Measurements from ENCODE around the gene CEPT1. TPM values are rescaled to one million over a fixed set of nuclear protein-coding genes. Genes with fewer than 3 reads are reported as not detected.
A peak's percentile ranks its signal among the peaks of the same experiment; 100 is the strongest.
"Not testable (repeated sequence)": the region's sequence is repeated elsewhere in the genome, so short reads cannot be mapped to it uniquely, and the experiment has no call there.

Gene CEPT1
- total RNA-seq, 1 experiment from 2014 or later = 29.3 TPM

DNA sequence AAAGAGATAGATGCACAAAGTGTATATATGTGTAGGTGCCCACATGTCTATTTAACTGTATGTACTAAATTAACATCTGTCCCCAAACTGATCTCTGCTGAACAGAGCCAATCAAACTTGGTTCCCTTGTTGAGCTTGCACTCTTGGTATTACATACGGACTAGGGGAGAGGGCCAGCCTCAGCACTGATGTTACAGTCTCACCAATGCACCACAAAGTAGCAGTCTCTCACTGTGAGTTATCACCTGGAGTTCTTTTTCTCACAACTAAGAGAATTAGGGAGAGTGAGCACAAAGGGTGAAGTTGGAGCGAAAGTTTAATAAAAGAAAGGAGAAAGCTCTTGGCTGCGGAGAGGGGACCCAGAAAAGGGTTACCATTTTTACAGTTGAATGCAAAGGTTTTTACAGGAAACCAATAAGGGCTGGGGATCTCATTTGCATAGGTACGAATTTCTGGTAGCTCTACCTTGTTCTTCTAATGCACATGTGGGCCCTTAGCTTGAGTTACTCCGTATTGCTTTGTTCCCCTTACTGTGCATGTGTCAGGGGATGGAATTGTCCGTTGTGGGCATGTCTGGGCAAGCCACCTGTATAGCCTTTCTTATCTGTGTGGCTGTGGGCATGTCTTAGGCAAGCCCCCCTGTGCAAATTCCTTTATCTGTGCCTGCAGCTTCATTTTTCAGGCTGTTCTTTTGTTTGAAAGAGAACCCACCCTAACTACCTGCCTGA is 74.2 kb downstream of the CEPT1 start:
- TF ChIP-seq NR2C2 (CRISPR knock-in tag; IDR thresholded peaks at IDR 0.05) (no peak), TP53 (CRISPR knock-in tag; IDR thresholded peaks at IDR 0.05) (peak; percentile 80; the same call in 1 of the 2 replicates)
- no peak overlapping the region for H3K4me3 Mint-ChIP-seq
- no peaks in the 10 kb centered on the region for H3K36me3 Mint-ChIP-seq
- no peak for DNase-seq (ENCODE audit: low spot score)
- peaks cover 56% of the 10 kb centered on the region for H3K4me1 Mint-ChIP-seq
- peaks cover 7% of the 10 kb centered on the region; the same call in 1 of the 2 replicates for H3K27me3 Mint-ChIP-seq (ENCODE audit: low read depth)
- ChIA-PET CTCF (interaction anchor here (0.7 to 3.1 kb wide), 4 partner anchors 9 to 222 kb away, joined by 3 to 17 read pairs (median 4); no protein-coding TSS in a partner anchor), POLR2A (no interaction called here)
- H3K9me3 Mint-ChIP-seq = peaks cover 13% of the 10 kb centered on the region; the same call in 1 of the 2 replicates
- peak overlapping the region; percentile 51; the same call in 1 of the 2 replicates for H3K27ac Mint-ChIP-seq
- ATAC-seq = peak; percentile 29

DNA sequence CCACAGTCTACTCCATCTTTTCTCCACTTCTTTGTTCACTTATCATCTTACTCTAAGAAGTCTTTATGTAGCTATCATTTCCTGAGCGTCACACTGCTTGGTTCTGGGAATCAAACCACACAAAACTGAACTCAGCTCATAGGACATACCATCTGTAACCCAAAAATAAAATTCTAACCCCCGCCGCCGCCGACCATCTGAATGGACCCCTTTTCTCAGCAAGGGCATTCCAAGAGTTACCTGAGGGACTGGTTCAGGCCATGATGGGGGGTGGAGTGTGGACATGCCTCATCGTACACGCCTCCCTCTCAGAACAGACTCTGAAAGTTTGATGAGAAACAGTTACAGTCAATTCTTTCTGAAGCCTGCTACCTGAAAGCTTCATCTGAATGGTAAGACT is 74.9 kb downstream of the CEPT1 start:
- DNase-seq (ENCODE audit: low spot score) = no peak
- Mint-ChIP-seq H3K27me3 (ENCODE audit: low read depth) (peaks cover 7% of the 10 kb centered on the region; the same call in 1 of the 2 replicates), H3K36me3 (no peaks in the 10 kb centered on the region), H3K4me1 (peaks cover 61% of the 10 kb centered on the region), H3K4me3 (no peak overlapping the region), H3K9me3 (peaks cover 13% of the 10 kb centered on the region; the same call in 1 of the 2 replicates), H3K27ac (peak overlapping the region; percentile 51)
- TF ChIP-seq, protein P1, sequence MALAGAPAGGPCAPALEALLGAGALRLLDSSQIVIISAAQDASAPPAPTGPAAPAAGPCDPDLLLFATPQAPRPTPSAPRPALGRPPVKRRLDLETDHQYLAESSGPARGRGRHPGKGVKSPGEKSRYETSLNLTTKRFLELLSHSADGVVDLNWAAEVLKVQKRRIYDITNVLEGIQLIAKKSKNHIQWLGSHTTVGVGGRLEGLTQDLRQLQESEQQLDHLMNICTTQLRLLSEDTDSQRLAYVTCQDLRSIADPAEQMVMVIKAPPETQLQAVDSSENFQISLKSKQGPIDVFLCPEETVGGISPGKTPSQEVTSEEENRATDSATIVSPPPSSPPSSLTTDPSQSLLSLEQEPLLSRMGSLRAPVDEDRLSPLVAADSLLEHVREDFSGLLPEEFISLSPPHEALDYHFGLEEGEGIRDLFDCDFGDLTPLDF (CRISPR knock-in tag; IDR thresholded peaks at IDR 0.05) = no peak
- no peak for TF ChIP-seq GTF2I (CRISPR knock-in tag; conservative IDR thresholded peaks at IDR 0.05)
- TF ChIP-seq NFYB (CRISPR knock-in tag; conservative IDR thresholded peaks at IDR 0.05; ENCODE audit: low read depth) = no peak
- TF ChIP-seq, protein P2, sequence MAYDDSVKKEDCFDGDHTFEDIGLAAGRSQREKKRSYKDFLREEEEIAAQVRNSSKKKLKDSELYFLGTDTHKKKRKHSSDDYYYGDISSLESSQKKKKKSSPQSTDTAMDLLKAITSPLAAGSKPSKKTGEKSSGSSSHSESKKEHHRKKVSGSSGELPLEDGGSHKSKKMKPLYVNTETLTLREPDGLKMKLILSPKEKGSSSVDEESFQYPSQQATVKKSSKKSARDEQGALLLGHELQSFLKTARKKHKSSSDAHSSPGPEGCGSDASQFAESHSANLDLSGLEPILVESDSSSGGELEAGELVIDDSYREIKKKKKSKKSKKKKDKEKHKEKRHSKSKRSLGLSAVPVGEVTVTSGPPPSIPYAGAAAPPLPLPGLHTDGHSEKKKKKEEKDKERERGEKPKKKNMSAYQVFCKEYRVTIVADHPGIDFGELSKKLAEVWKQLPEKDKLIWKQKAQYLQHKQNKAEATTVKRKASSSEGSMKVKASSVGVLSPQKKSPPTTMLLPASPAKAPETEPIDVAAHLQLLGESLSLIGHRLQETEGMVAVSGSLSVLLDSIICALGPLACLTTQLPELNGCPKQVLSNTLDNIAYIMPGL (CRISPR knock-in tag; IDR thresholded peaks at IDR 0.05) = no peak
- TF ChIP-seq CREB1 (CRISPR knock-in tag; IDR thresholded peaks at IDR 0.05) = no peak
- TF ChIP-seq TEAD4 (CRISPR knock-in tag; IDR thresholded peaks at IDR 0.05) = no peak
- TF ChIP-seq, protein P3, sequence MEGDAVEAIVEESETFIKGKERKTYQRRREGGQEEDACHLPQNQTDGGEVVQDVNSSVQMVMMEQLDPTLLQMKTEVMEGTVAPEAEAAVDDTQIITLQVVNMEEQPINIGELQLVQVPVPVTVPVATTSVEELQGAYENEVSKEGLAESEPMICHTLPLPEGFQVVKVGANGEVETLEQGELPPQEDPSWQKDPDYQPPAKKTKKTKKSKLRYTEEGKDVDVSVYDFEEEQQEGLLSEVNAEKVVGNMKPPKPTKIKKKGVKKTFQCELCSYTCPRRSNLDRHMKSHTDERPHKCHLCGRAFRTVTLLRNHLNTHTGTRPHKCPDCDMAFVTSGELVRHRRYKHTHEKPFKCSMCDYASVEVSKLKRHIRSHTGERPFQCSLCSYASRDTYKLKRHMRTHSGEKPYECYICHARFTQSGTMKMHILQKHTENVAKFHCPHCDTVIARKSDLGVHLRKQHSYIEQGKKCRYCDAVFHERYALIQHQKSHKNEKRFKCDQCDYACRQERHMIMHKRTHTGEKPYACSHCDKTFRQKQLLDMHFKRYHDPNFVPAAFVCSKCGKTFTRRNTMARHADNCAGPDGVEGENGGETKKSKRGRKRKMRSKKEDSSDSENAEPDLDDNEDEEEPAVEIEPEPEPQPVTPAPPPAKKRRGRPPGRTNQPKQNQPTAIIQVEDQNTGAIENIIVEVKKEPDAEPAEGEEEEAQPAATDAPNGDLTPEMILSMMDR (IDR thresholded peaks at IDR 0.05) = no peak
- no peak for ATAC-seq
- POLR2A ChIA-PET = no interaction called here
- CTCF ChIA-PET = interaction anchor here (0.7 to 3.1 kb wide), 3 partner anchors 8 to 222 kb away, joined by 4 to 17 read pairs (median 5); no protein-coding TSS in a partner anchor

DNA sequence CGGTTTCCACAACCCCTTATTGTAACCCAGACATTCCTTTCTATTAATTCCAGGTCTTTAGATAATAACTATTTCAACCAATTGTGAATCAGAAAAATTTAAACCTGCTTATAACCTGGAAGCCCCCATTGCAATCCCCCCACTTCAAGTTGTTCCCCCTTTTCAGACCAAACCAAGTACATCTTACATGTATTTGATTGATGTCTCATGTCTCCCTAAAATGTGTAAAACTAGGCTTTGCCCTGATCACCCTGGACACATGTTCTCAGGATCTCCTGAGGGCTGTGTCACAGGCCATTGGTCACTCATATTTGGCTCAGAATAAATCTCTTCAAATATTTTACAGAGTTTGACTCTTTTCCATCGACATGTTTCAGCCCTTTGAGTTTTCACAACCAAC is 75.3 kb downstream of the CEPT1 start:
- H3K27me3 Mint-ChIP-seq (ENCODE audit: low read depth); H3K36me3 Mint-ChIP-seq; H3K4me3 Mint-ChIP-seq; DNase-seq (ENCODE audit: low spot score); ATAC-seq; POLR2A ChIA-PET: not testable (repeated sequence)
- peaks cover 13% of the 10 kb centered on the region; the same call in 1 of the 2 replicates for H3K9me3 Mint-ChIP-seq
- CTCF ChIA-PET = interaction anchor here (0.6 to 3.1 kb wide), 2 partner anchors 8 to 336 kb away, joined by 3 to 17 read pairs; no protein-coding TSS in a partner anchor
- peak overlapping the region; percentile 66; the same call in 1 of the 2 replicates for H3K27ac Mint-ChIP-seq
- H3K4me1 Mint-ChIP-seq = peaks cover 65% of the 10 kb centered on the region

DNA sequence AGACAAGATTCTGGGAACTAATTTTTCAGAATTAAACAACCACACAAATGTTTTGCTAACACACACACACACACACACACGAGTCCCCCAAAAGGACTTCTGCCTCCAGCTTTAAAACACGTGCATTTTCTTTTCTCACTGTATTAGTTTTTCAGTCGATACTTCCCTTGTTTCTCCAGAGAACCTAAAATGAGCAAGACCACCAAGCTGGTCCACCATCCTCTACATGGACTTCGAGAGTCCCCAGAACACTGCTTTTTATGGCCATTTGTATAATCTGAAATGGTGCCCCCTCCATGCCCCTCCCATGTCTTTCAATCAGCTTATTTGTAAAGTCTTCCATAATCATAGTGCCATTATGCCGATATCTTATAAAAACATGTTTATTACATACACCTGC is 76.7 kb downstream of the CEPT1 start:
- ATAC-seq (no peak), DNase-seq (ENCODE audit: low spot score) (no peak)
- peaks cover 13% of the 10 kb centered on the region; the same call in 1 of the 2 replicates for H3K9me3 Mint-ChIP-seq
- H3K4me1 Mint-ChIP-seq = peaks cover 69% of the 10 kb centered on the region
- peaks cover 7% of the 10 kb centered on the region; the same call in 1 of the 2 replicates for H3K27me3 Mint-ChIP-seq (ENCODE audit: low read depth)
- H3K4me3 Mint-ChIP-seq = no peak overlapping the region
- no peaks in the 10 kb centered on the region for H3K36me3 Mint-ChIP-seq
- ChIA-PET CTCF (interaction anchor here (0.7 kb wide), 1 partner anchor 175 kb away, joined by 3 read pairs; no protein-coding TSS in a partner anchor), POLR2A (no interaction called here)
- no peak overlapping the region for H3K27ac Mint-ChIP-seq
- TF ChIP-seq, protein P4, sequence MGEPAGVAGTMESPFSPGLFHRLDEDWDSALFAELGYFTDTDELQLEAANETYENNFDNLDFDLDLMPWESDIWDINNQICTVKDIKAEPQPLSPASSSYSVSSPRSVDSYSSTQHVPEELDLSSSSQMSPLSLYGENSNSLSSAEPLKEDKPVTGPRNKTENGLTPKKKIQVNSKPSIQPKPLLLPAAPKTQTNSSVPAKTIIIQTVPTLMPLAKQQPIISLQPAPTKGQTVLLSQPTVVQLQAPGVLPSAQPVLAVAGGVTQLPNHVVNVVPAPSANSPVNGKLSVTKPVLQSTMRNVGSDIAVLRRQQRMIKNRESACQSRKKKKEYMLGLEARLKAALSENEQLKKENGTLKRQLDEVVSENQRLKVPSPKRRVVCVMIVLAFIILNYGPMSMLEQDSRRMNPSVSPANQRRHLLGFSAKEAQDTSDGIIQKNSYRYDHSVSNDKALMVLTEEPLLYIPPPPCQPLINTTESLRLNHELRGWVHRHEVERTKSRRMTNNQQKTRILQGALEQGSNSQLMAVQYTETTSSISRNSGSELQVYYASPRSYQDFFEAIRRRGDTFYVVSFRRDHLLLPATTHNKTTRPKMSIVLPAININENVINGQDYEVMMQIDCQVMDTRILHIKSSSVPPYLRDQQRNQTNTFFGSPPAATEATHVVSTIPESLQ (CRISPR knock-in tag; IDR thresholded peaks at IDR 0.05) = no peak
- TF ChIP-seq, protein P5, sequence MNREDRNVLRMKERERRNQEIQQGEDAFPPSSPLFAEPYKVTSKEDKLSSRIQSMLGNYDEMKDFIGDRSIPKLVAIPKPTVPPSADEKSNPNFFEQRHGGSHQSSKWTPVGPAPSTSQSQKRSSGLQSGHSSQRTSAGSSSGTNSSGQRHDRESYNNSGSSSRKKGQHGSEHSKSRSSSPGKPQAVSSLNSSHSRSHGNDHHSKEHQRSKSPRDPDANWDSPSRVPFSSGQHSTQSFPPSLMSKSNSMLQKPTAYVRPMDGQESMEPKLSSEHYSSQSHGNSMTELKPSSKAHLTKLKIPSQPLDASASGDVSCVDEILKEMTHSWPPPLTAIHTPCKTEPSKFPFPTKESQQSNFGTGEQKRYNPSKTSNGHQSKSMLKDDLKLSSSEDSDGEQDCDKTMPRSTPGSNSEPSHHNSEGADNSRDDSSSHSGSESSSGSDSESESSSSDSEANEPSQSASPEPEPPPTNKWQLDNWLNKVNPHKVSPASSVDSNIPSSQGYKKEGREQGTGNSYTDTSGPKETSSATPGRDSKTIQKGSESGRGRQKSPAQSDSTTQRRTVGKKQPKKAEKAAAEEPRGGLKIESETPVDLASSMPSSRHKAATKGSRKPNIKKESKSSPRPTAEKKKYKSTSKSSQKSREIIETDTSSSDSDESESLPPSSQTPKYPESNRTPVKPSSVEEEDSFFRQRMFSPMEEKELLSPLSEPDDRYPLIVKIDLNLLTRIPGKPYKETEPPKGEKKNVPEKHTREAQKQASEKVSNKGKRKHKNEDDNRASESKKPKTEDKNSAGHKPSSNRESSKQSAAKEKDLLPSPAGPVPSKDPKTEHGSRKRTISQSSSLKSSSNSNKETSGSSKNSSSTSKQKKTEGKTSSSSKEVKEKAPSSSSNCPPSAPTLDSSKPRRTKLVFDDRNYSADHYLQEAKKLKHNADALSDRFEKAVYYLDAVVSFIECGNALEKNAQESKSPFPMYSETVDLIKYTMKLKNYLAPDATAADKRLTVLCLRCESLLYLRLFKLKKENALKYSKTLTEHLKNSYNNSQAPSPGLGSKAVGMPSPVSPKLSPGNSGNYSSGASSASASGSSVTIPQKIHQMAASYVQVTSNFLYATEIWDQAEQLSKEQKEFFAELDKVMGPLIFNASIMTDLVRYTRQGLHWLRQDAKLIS (CRISPR knock-in tag; IDR thresholded peaks at IDR 0.05; ENCODE audit: borderline replicate concordance) = no peak
- TF ChIP-seq GTF2I (CRISPR knock-in tag; conservative IDR thresholded peaks at IDR 0.05) = no peak
- TF ChIP-seq, protein P6, sequence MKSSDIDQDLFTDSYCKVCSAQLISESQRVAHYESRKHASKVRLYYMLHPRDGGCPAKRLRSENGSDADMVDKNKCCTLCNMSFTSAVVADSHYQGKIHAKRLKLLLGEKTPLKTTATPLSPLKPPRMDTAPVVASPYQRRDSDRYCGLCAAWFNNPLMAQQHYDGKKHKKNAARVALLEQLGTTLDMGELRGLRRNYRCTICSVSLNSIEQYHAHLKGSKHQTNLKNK (CRISPR knock-in tag; IDR thresholded peaks at IDR 0.05) = no peak
- TF ChIP-seq FOXJ3 (CRISPR knock-in tag; IDR thresholded peaks at IDR 0.05; ENCODE audit: borderline replicate concordance) = no peak
- TF ChIP-seq, protein P7, sequence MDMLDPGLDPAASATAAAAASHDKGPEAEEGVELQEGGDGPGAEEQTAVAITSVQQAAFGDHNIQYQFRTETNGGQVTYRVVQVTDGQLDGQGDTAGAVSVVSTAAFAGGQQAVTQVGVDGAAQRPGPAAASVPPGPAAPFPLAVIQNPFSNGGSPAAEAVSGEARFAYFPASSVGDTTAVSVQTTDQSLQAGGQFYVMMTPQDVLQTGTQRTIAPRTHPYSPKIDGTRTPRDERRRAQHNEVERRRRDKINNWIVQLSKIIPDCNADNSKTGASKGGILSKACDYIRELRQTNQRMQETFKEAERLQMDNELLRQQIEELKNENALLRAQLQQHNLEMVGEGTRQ (CRISPR knock-in tag; IDR thresholded peaks at IDR 0.05) = no peak
- no peak for TF ChIP-seq NR2C2 (CRISPR knock-in tag; IDR thresholded peaks at IDR 0.05)
